Heart left ventricle (tissue), 13 donors: ENCODE data around the gene SYNE3.

ENCODE experiments used
- CTCF ChIP-seq, 12 donors: fragments of 200-600 bp; sonication (generic) in 4 of 12; IDR thresholded peaks; one replicate each; pipeline versions ENCODE4 v1.5.0 to v1.8.0; 2018 to 2022; ENCODE audit warnings: antibody characterized with exemption in 12 of 12, mild to moderate bottlenecking in 5 of 12
- POLR2A ChIP-seq, 2 donors: fragments of 450-650 bp; IDR thresholded peaks; one replicate each; pipeline ENCODE4 v1.6.1; 2017; ENCODE audit warnings: antibody characterized with exemption in 2 of 2, mild to moderate bottlenecking in 2 of 2, moderate library complexity in 2 of 2
- donor health status: ischemic (EF 13 %, LVEDD 7.1; RV severe dilation, severe dysfunction).
- donor health status: DM: no; HTN: yes; CAD: no.
- donor health status: DM: no; HTN: no; CAD: no.
- donor health status: ischemic (EF 25% LVEDD 6.9; RV normal size, moderate dysfunction).
- donor health status: ischemic (EF 25% LVEDD 5.7; RV mildly dilated, moderate dysfunction).
- donor health status: ischemic (EF 35%, LVEDD 5.7; RV mildly dilated, moderate dysfunction).
- donor health status: nonischemic (EF 11% LVEDD 7.7; RV severe dilation, severe dysfunction).
- donor health status: DM: yes; HTN: yes; CAD: no.
- donor health status: PGD.
- donor health status: ischemic (EF 29% LVEDD 5.4; RV normal size, mild dysfunction).
- donor health status: nonischemic (EF 23%, LVEDD 6.1; RV moderate dilation, normal function).

GRCh38 chr14:95547272-95547625 is 30.8 kb upstream of the SYNE3 start:
- TF ChIP-seq CTCF (IDR thresholded peaks at IDR 0.05) (no peak), POLR2A (IDR thresholded peaks at IDR 0.05) (no peak)
